Naive thymus-derived CD8-positive, alpha-beta T cell (primary cell): ENCODE measurements around the gene EVI2B. TPM values are rescaled to one million over a fixed set of nuclear protein-coding genes. Genes with fewer than 3 reads are reported as not detected.
"Not testable (repeated sequence)": the region's sequence is repeated elsewhere in the genome, so short reads cannot be mapped to it uniquely, and the experiment has no call there.

Source experiments
- ATAC-seq, 2 donors: fragments of 150-1000 bp; cut with Tn5 transposase in 1 of 2; sonication (Bioruptor Pico), chemical (Tn5 transposase) in 1 of 2; 1 replicate in 1 of 2; 2 replicates in 1 of 2; pipeline ENCODE4 v1.10.0; 2021; ENCODE audit warnings: mild to moderate bottlenecking in 2 of 2, moderate library complexity in 2 of 2
- POLR2A ChIA-PET: fragments of 350-600 bp; sonication (Branson Sonifier 250); formaldehyde crosslinking; loops from one replicate; lab custom pipeline; 2021; ENCODE audit warnings: antibody characterized with exemption; lab: Charles Lee
- DNase-seq, 10 donors: peaks; one replicate each; pipeline versions ENCODE4 v3.0.0 to v3.0.0-alpha.2; 2020 to 2022
- H3K27ac Mint-ChIP-seq, 10 donors: one replicate each; pipeline ENCODE4 v1.8.0; 2020 to 2022; ENCODE audit warnings: mild to moderate bottlenecking in 10 of 10, mixed read lengths in 10 of 10, moderate library complexity in 4 of 10, inconsistent platforms in 1 of 10
- H3K27me3 Mint-ChIP-seq, 5 donors: one replicate each; pipeline ENCODE4 v1.8.0; 2021 to 2022; ENCODE audit warnings: mixed read lengths in 5 of 5
- H3K36me3 Mint-ChIP-seq, 3 donors: one replicate each; pipeline ENCODE4 v1.8.0; 2020 to 2022; ENCODE audit warnings: mixed read lengths in 3 of 3, mild to moderate bottlenecking in 2 of 3, inconsistent platforms in 1 of 3
- H3K4me1 Mint-ChIP-seq, 4 donors: one replicate each; pipeline ENCODE4 v1.8.0; 2021 to 2022; ENCODE audit warnings: mixed read lengths in 4 of 4
- H3K4me3 Mint-ChIP-seq, 10 donors: one replicate each; pipeline ENCODE4 v1.8.0; 2020 to 2022; ENCODE audit warnings: mild to moderate bottlenecking in 10 of 10, mixed read lengths in 10 of 10, moderate library complexity in 6 of 10, inconsistent platforms in 1 of 10
- H3K9me3 Mint-ChIP-seq, 9 donors: one replicate each; pipeline ENCODE4 v1.8.0; 2020 to 2022; ENCODE audit warnings: mixed read lengths in 9 of 9, mild to moderate bottlenecking in 3 of 9, inconsistent platforms in 1 of 9, moderate library complexity in 1 of 9
- polyA plus RNA-seq, 3 donors: library from polyadenylated mRNA; unstranded; fragments of 300-500 nt; fragmentation: Illumina TruSeq; gene quantifications; one replicate each; pipeline ENCODE4 v1.2.3, GENCODE V29; 2021
- total RNA-seq, 8 experiments: library from RNA in 2 of 8; stranded (reverse) in 2 of 8; gene quantifications; one replicate each; pipeline ENCODE4 v1.2.3 and lab custom pipeline; 2021 to 2026

EVI2B gene
- total and polyA plus RNA-seq, 5 experiments from 2014 or later: 69.5 to 159 (median 82.1) TPM

- DNase-seq: peak in 3 of 10 donors; percentile 30 to 65 (median 38)
- H3K27me3 Mint-ChIP-seq: no peaks in the 10 kb centered on the region
- peak; percentile 4 to 44 for ATAC-seq
- peaks cover 15 to 35% (median 26%) of the 10 kb centered on the region in 4 donors for H3K4me1 Mint-ChIP-seq
- H3K9me3 Mint-ChIP-seq: no peaks in the 10 kb centered on the region
- POLR2A ChIA-PET: interaction anchor here (0.6 to 5.2 kb wide), 5 partner anchors 10 to 1166 kb away, joined by 3 to 90 read pairs (median 5); partner anchors contain the start of gene EVI2B
- peaks cover 4 to 25% (median 6%) of the 10 kb centered on the region in 3 donors for H3K36me3 Mint-ChIP-seq
- H3K4me3 Mint-ChIP-seq: peak overlapping the region; percentile 76 to 96 (median 89)
- peak overlapping the region; percentile 82 to 98 (median 95) for H3K27ac Mint-ChIP-seq
Measured at GRCh38 chr17:31321966-31322365, 8.1 kb upstream of the EVI2B start.

DNA sequence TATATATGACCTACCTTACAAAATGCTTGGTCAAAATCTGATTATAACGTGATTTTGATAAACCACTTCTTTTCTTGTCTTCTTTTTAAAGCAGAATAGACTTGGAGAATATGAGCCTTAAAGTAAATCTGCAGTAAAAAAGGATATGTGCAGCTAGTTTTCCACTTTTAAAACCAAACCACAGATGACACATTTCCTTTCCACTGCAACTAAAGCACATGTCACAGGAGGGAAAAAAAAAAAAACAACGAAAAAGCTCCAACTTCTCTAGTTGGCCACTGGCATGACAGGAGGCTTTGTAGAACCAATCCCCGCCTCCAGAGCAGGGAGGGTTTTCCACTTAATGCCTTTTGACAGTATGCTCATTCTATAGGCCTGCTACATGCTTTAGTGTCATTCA is 7.6 kb upstream of the EVI2B start, which contains the start of gene EVI2A:
Gene EVI2A, minus strand, starts transcription at position 142 of the 400 bp plus-strand sequence. CDS start 2,609 bp downstream, outside the sequence.
- Mint-ChIP-seq H3K27me3 (no peaks in the 10 kb centered on the region), H3K4me3 (peak within 1 kb of the TSS; percentile 76 to 96 (median 89)), H3K4me1 (peaks cover 17 to 39% (median 27%) of the 10 kb centered on the region in 4 donors), H3K9me3 (no peaks in the 10 kb centered on the region), H3K36me3 (peaks cover 4 to 22% (median 6%) of the 10 kb centered on the region in 3 donors), H3K27ac (peak within 1 kb of the TSS; percentile 82 to 98 (median 95))
- ATAC-seq: peak; percentile 81 to 94
- POLR2A ChIA-PET: interaction anchor here (0.5 to 5.2 kb wide), 6 partner anchors 10 to 501 kb away, joined by 3 to 90 read pairs (median 4); partner anchors contain the start of gene EVI2B
- peak; percentile 38 to 90 (median 80) for DNase-seq

GRCh38 chr17:31320791-31321190 is 6.9 kb upstream of the EVI2B start:
- H3K27me3 Mint-ChIP-seq: no peaks in the 10 kb centered on the region
- peaks cover 4 to 15% (median 6%) of the 10 kb centered on the region in 3 donors for H3K36me3 Mint-ChIP-seq
- H3K4me3 Mint-ChIP-seq: peak overlapping the region; percentile 76 to 96 (median 89)
- POLR2A ChIA-PET: interaction anchor here (0.9 to 5.2 kb wide), 2 partner anchors 9 to 168 kb away, joined by 3 to 90 read pairs; partner anchors contain the start of gene EVI2B
- ATAC-seq: no peak
- no peak for DNase-seq
- peak overlapping the region; percentile 82 to 98 (median 95) for H3K27ac Mint-ChIP-seq
- no peaks in the 10 kb centered on the region for H3K9me3 Mint-ChIP-seq
- peaks cover 17 to 46% (median 31%) of the 10 kb centered on the region in 4 donors for H3K4me1 Mint-ChIP-seq

DNA sequence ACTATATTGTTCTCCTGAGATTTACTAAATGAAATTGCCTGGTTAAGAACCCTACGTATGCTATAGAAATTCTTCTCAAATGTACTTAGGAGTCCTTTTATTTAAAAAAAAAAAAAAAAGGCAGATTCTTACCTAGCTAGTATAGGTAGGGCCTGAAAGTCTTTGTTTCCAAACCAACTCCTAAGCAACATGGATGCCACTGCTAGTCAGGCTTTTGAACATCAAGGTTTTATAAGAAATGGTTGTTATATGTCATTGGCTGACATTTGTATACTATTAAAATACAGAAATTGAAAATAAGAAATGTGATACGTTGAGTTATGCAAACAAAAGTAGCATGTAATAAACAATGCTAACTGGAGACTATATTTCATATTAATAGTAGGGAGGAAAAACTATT is 6.4 kb upstream of the EVI2B start:
- H3K27me3 Mint-ChIP-seq: no peaks in the 10 kb centered on the region
- DNase-seq (peak in 2 of 10 donors; percentile 16 to 19), ATAC-seq (no peak)
- POLR2A ChIA-PET: interaction anchor here (0.7 to 5.2 kb wide), 3 partner anchors 9 to 175 kb away, joined by 3 to 90 read pairs (median 4); partner anchors contain the start of gene EVI2B
- peaks cover 4 to 14% (median 6%) of the 10 kb centered on the region in 3 donors for H3K36me3 Mint-ChIP-seq
- peak overlapping the region; percentile 76 to 96 (median 89) for H3K4me3 Mint-ChIP-seq
- H3K9me3 Mint-ChIP-seq: no peaks in the 10 kb centered on the region
- H3K27ac Mint-ChIP-seq: peak overlapping the region in 9 of 10 donors; percentile 82 to 98 (median 94)
- peaks cover 17 to 51% (median 35%) of the 10 kb centered on the region in 4 donors for H3K4me1 Mint-ChIP-seq

DNA sequence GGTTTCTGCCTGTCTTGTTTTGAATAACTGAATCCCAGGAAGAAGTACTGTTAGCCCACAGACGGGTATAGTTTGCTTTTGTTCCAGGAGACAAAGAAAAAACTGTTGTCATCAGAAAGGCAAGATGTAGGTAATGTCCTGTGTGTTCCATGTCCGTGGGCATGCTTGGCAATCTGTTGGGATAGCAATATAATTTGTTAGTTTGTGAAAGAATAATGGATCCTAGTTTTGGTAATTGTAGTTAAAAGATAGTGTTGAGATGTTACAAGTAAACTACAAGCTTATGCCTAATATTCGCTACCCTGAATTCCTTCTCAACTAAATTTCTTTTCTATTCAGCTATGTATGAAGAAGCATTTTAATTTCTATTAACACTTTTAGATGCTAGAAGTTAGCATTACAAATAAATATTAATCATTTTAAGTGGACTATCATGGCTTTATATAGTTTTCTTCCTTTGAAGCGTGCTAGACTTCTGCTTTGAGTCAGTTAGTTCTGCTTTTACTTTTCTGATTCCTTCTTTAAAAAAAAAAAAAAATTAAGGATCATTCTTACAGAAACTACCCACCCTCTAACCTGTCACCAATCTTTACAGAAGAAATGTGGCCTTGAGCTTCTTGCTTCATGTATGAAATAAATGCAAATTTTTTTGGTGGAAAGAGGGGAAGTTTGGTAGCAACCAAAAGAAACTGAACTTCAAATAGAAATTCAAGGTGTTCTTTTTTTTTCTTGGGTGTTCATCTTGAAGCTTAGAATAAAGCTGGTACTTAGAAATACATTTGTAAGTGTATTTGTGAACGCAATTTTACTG is 5.2 kb upstream of the EVI2B start:
- peak in 3 of 10 donors; percentile 53 to 63 (median 60) for DNase-seq
- no peaks in the 10 kb centered on the region for H3K27me3 Mint-ChIP-seq
- peaks cover 4 to 14% (median 6%) of the 10 kb centered on the region in 3 donors for H3K36me3 Mint-ChIP-seq
- ATAC-seq: peak in 1 of 2 donors; percentile 9
- H3K9me3 Mint-ChIP-seq: no peaks in the 10 kb centered on the region
- peak overlapping the region; percentile 88 to 98 (median 96) for H3K27ac Mint-ChIP-seq
- POLR2A ChIA-PET: interaction anchor here (0.6 to 5.2 kb wide), 5 partner anchors 8 to 1029 kb away, joined by 3 to 90 read pairs (median 6); partner anchors contain the start of gene EVI2B
- H3K4me3 Mint-ChIP-seq: peak overlapping the region; percentile 76 to 96 (median 92)
- peaks cover 20 to 61% (median 42%) of the 10 kb centered on the region in 4 donors for H3K4me1 Mint-ChIP-seq

GRCh38 chr17:31318298-31318801 is 4.5 kb upstream of the EVI2B start:
- H3K9me3 Mint-ChIP-seq: no peaks in the 10 kb centered on the region
- peak; percentile 17 to 74 (median 60) for DNase-seq
- H3K27ac Mint-ChIP-seq: peak overlapping the region; percentile 88 to 98 (median 96)
- peak overlapping the region; percentile 76 to 96 (median 92) for H3K4me3 Mint-ChIP-seq
- H3K27me3 Mint-ChIP-seq: no peaks in the 10 kb centered on the region
- ATAC-seq: peak; percentile 34 to 59
- peaks cover 4 to 14% (median 6%) of the 10 kb centered on the region in 3 donors for H3K36me3 Mint-ChIP-seq
- peaks cover 16 to 56% (median 37%) of the 10 kb centered on the region in 4 donors for H3K4me1 Mint-ChIP-seq
- POLR2A ChIA-PET: interaction anchor here (1.2 to 5.2 kb wide), 3 partner anchors 7 to 16 kb away, joined by 6 to 90 read pairs (median 10); partner anchors contain the start of gene EVI2B

GRCh38 chr17:31314782-31315100 is 887 bp upstream of the EVI2B start:
- peaks cover 19 to 56% (median 34%) of the 10 kb centered on the region in 4 donors for H3K4me1 Mint-ChIP-seq
- H3K27ac Mint-ChIP-seq: peak overlapping the region; percentile 51 to 98 (median 88)
- ATAC-seq: no peak
- no peaks in the 10 kb centered on the region for H3K27me3 Mint-ChIP-seq
- H3K4me3 Mint-ChIP-seq: peak overlapping the region in 9 of 10 donors; percentile 70 to 98 (median 91)
- no peak for DNase-seq
- POLR2A ChIA-PET: interaction anchor here (0.8 kb wide), 1 partner anchor 9 kb away, joined by 4 read pairs; no protein-coding TSS in a partner anchor
- no peaks in the 10 kb centered on the region for H3K9me3 Mint-ChIP-seq
- H3K36me3 Mint-ChIP-seq: peaks cover 6 to 14% (median 6%) of the 10 kb centered on the region in 3 donors

- Mint-ChIP-seq H3K4me1 (peaks cover 14 to 67% (median 47%) of the 10 kb centered on the region in 4 donors), H3K27ac (peak overlapping the region; percentile 94 to 99 (median 98)), H3K4me3 (peak overlapping the region; percentile 79 to 98 (median 94))
- not testable (repeated sequence) for H3K36me3 Mint-ChIP-seq, H3K27me3 Mint-ChIP-seq, H3K9me3 Mint-ChIP-seq, ATAC-seq
- POLR2A ChIA-PET: interaction anchor here (0.9 to 5.0 kb wide), 3 partner anchors 8 to 176 kb away, joined by 3 to 90 read pairs (median 16); partner anchors contain the start of gene EVI2A
- peak in 5 of 10 donors; percentile 13 to 38 (median 24) for DNase-seq
Measured at GRCh38 chr17:31312223-31312622, 1.6 kb downstream of the EVI2B start.

DNA sequence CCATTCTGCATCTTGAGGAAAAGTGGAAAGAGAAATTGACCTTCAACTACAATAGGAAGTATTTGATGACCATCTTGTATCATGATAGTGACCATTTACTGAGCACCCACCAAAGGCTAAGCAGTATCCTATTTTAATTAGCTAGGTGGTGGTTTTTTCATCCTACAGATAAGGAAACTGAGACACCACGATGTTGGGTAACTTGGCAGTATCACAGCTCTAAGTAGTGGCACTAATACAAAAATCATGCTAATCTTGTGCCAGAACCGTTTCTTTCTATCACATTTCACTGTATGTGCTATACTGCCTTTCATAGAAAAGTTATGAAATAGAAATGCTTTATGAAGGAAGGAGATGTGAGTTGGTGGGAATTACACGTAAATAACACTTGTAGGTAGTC is 2.3 kb downstream of the EVI2B start:
- POLR2A ChIA-PET: interaction anchor here (0.7 to 5.0 kb wide), 5 partner anchors 9 to 1019 kb away, joined by 3 to 90 read pairs (median 4); partner anchors contain the start of gene EVI2A
- no peaks in the 10 kb centered on the region for H3K9me3 Mint-ChIP-seq
- DNase-seq (peak in 1 of 10 donors; percentile 10), ATAC-seq (no peak)
- no peaks in the 10 kb centered on the region for H3K27me3 Mint-ChIP-seq
- H3K4me1 Mint-ChIP-seq: peaks cover 12 to 67% (median 52%) of the 10 kb centered on the region in 4 donors
- peaks cover 0 to 6% (median 2%) of the 10 kb centered on the region in 3 donors for H3K36me3 Mint-ChIP-seq
- H3K4me3 Mint-ChIP-seq: peak overlapping the region; percentile 79 to 98 (median 94)
- peak overlapping the region; percentile 94 to 99 (median 98) for H3K27ac Mint-ChIP-seq

GRCh38 chr17:31310886-31311285 is 3.0 kb downstream of the EVI2B start:
- DNase-seq: peak in 1 of 10 donors; percentile 13
- Mint-ChIP-seq H3K4me1 (peaks cover 15 to 67% (median 55%) of the 10 kb centered on the region in 4 donors), H3K27ac (peak overlapping the region; percentile 94 to 99 (median 98)), H3K36me3 (peaks cover under 1 to 11% (median 5%) of the 10 kb centered on the region in 3 donors), H3K4me3 (peak overlapping the region; percentile 79 to 98 (median 94)), H3K27me3 (no peaks in the 10 kb centered on the region), H3K9me3 (no peaks in the 10 kb centered on the region)
- peak; percentile 18 to 30 for ATAC-seq
- POLR2A ChIA-PET: interaction anchor here (0.5 to 5.0 kb wide), 9 partner anchors 9 to 1019 kb away, joined by 3 to 90 read pairs (median 5); partner anchors contain the start of gene EVI2A

DNA sequence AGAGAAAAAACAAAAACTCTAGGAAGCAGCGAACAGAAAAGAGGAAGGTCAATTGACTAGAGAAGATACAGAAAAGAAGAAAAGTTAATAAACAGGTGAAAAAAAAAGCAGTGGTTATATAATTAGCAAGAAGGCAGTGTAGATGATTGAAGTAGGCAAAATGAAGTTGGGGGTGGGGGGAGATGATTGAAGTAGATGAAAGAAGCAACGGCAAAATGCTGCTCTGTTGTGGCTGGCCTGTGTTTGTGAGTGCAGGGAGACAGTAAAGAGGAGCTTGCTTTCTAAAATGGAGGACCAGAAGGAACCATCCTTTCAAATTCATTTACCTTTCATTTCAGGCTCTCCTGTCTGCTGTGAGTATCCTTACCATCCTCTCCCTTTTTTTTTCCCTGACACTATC is 3.6 kb downstream of the EVI2B start:
- peaks cover 17 to 68% (median 56%) of the 10 kb centered on the region in 4 donors for H3K4me1 Mint-ChIP-seq
- POLR2A ChIA-PET: interaction anchor here (0.5 to 5.0 kb wide), 10 partner anchors 8 to 570 kb away, joined by 3 to 90 read pairs (median 4); partner anchors contain the start of gene EVI2A
- no peaks in the 10 kb centered on the region for H3K27me3 Mint-ChIP-seq
- H3K36me3 Mint-ChIP-seq: peaks cover 6 to 17% (median 11%) of the 10 kb centered on the region in 3 donors
- ATAC-seq: peak; percentile 69 to 85
- peak; percentile 47 to 92 (median 82) for DNase-seq
- peaks cover 0 to 2% (median 0%) of the 10 kb centered on the region in 9 donors for H3K9me3 Mint-ChIP-seq
- H3K27ac Mint-ChIP-seq: peak overlapping the region; percentile 94 to 99 (median 98)
- peak overlapping the region; percentile 79 to 98 (median 94) for H3K4me3 Mint-ChIP-seq
